Uterus (tissue), 2 donors: ENCODE data around the gene BBLN.
A peak's percentile ranks its signal among the peaks of the same experiment; 100 is the strongest.
"Not testable (repeated sequence)": the region's sequence is repeated elsewhere in the genome, so short reads cannot be mapped to it uniquely, and the experiment has no call there.

Experiments used
- POLR2A ChIP-seq, 2 donors: fragments of 450-650 bp; IDR thresholded peaks; one replicate each; pipeline ENCODE4 v1.6.1; 2016; ENCODE audit warnings: antibody characterized with exemption in 2 of 2, mild to moderate bottlenecking in 1 of 2, moderate library complexity in 1 of 2
- TF ChIP-seq, protein P1 (sequence below), 4 experiments: fragments of 200-600 bp in 2 of 4; fragments of 450-650 bp in 2 of 4; sonication (generic) in 2 of 4; IDR thresholded peaks; one replicate each; pipeline ENCODE4 v1.5.1; 2016 to 2019; ENCODE audit warnings: antibody characterized with exemption in 4 of 4, mild to moderate bottlenecking in 2 of 4, moderate library complexity in 1 of 4

DNA sequence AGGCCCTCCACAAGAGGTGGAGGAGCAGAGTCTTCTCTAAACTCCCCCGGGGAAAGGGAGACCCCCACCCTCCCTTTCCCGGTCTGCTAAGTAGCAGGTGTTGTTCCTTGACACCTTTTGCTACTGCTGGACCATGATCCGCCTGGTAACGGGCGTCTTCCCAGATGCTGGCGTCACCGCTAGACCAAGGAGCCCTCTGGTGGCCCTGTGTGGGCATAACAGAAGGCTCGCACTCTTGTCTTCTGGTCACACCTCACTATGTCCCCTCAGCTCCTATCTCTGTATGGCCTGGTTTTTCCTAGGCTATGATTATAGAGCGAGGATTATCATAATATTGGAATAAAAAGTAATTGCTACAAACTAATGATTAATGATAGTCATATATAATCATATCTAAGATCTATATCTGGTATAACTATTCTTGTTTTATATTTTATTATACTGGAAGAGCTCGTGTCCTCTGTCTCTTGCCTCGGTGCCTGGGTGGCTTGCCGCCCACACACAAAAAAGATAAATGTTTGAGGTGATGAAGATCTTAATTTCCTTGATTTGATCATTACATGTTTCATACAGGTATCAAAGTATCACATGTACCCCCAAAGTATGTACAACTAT is 30.0 kb upstream of the BBLN start:
- TF ChIP-seq, protein P1, sequence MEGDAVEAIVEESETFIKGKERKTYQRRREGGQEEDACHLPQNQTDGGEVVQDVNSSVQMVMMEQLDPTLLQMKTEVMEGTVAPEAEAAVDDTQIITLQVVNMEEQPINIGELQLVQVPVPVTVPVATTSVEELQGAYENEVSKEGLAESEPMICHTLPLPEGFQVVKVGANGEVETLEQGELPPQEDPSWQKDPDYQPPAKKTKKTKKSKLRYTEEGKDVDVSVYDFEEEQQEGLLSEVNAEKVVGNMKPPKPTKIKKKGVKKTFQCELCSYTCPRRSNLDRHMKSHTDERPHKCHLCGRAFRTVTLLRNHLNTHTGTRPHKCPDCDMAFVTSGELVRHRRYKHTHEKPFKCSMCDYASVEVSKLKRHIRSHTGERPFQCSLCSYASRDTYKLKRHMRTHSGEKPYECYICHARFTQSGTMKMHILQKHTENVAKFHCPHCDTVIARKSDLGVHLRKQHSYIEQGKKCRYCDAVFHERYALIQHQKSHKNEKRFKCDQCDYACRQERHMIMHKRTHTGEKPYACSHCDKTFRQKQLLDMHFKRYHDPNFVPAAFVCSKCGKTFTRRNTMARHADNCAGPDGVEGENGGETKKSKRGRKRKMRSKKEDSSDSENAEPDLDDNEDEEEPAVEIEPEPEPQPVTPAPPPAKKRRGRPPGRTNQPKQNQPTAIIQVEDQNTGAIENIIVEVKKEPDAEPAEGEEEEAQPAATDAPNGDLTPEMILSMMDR (IDR thresholded peaks at IDR 0.05): peak in 3 of 4 experiments; percentile 25 to 48 (median 35)
- TF ChIP-seq POLR2A (IDR thresholded peaks at IDR 0.05): not testable (repeated sequence)
